Muscle of leg (tissue), 11 donors: Measurements from ENCODE around the gene SYNJ2. TPM values are rescaled to one million over a fixed set of nuclear protein-coding genes. Genes with fewer than 3 reads are reported as not detected.
A peak's percentile ranks its signal among the peaks of the same experiment; 100 is the strongest.

Source experiments
- DNase-seq: peaks from one replicate; pipeline ENCODE4 v3.0.0; 2013
- H3K27ac ChIP-seq: one replicate; pipeline ENCODE4 v1.5.1; 2013; ENCODE audit warnings: mild to moderate bottlenecking, low read length, control low read depth
- H3K27me3 ChIP-seq: one replicate; pipeline ENCODE4 v1.6.1; 2013; ENCODE audit warnings: low read length; ENCODE audit not compliant: control insufficient read depth, insufficient read depth
- H3K36me3 ChIP-seq: one replicate; pipeline ENCODE4 v1.6.1; 2013; ENCODE audit warnings: low read length; ENCODE audit not compliant: control insufficient read depth, insufficient read depth
- H3K4me1 ChIP-seq: one replicate; pipeline ENCODE4 v1.6.1; 2013; ENCODE audit warnings: low read length; ENCODE audit not compliant: control insufficient read depth, insufficient read depth
- H3K4me3 ChIP-seq: one replicate; pipeline ENCODE4 v1.5.1; 2013; ENCODE audit warnings: low read length, control low read depth
- H3K9me3 ChIP-seq: replicated peaks from 2 replicates; pipeline ENCODE4 v1.6.1; 2013; ENCODE audit warnings: low read depth, low read length; ENCODE audit not compliant: control insufficient read depth
- WGBS: methylation state at CpG from one replicate; pipeline ENCODE4 v1.1.5; 2013; ENCODE audit warnings: missing lambda C conversion rate; ENCODE audit not compliant: insufficient coverage; 5-methylcytosine and 5-hydroxymethylcytosine counted together
- polyA plus RNA-seq, 8 donors: library from polyadenylated mRNA; unstranded; fragments of 120-200 nt; gene quantifications; one replicate each; pipeline versions ENCODE4 v1.2.1 to v1.2.3, GENCODE V29; 2013; ENCODE audit warnings: inconsistent platforms in 1 of 8, low replicate concordance in 1 of 8; ENCODE audit not compliant: insufficient read length in 8 of 8, insufficient read depth in 1 of 8
- total RNA-seq: library from RNA; stranded (reverse); fragments of 120-200 nt; gene quantifications from one replicate; pipeline ENCODE4 v1.2.4, GENCODE V29; 2013

Gene SYNJ2
- total and polyA plus RNA-seq, 9 donors, result 7.7 to 11.3 (median 9.7) TPM

- WGBS, result no CpG with 5 or more reads among the region's 2 CpGs
- H3K27ac ChIP-seq, result no peak overlapping the region
- H3K4me1 ChIP-seq, result peaks cover 10% of the 10 kb centered on the region
- no peak for DNase-seq
- H3K4me3 ChIP-seq, result no peak overlapping the region
- H3K36me3 ChIP-seq, result peaks cover 14% of the 10 kb centered on the region
- no peaks in the 10 kb centered on the region for H3K27me3 ChIP-seq
- H3K9me3 ChIP-seq, result no peaks in the 10 kb centered on the region
These were observed 70.3 kb downstream of the SYNJ2 start for GRCh38 chr6:158051968-158052367.

GRCh38 chr6:158053377-158054313 is 72.0 kb downstream of the SYNJ2 start:
- no peak for DNase-seq
- WGBS, result 100% methylated on average over 2 of the region's 2 CpGs
- Histone ChIP-seq H3K27me3 (no peaks in the 10 kb centered on the region), H3K4me1 (peaks cover 19% of the 10 kb centered on the region), H3K4me3 (no peak overlapping the region), H3K9me3 (no peaks in the 10 kb centered on the region), H3K36me3 (peaks cover 14% of the 10 kb centered on the region), H3K27ac (no peak overlapping the region)

GRCh38 chr6:158056355-158056754 is 74.7 kb downstream of the SYNJ2 start:
- H3K27ac ChIP-seq, result no peak overlapping the region
- H3K4me1 ChIP-seq, result peaks cover 34% of the 10 kb centered on the region
- WGBS, result 91% methylated on average over 6 of the region's 9 CpGs
- DNase-seq, result no peak
- H3K36me3 ChIP-seq, result peaks cover 14% of the 10 kb centered on the region
- H3K4me3 ChIP-seq, result no peak overlapping the region
- H3K27me3 ChIP-seq, result no peaks in the 10 kb centered on the region
- no peaks in the 10 kb centered on the region for H3K9me3 ChIP-seq

- Histone ChIP-seq H3K27me3 (no peaks in the 10 kb centered on the region), H3K27ac (no peak overlapping the region), H3K36me3 (peaks cover 17% of the 10 kb centered on the region), H3K4me3 (no peak overlapping the region), H3K4me1 (peaks cover 38% of the 10 kb centered on the region), H3K9me3 (no peaks in the 10 kb centered on the region)
- WGBS, result 84% methylated on average over 2 of the region's 9 CpGs
- DNase-seq, result no peak
These were observed 75.1 kb downstream of the SYNJ2 start for GRCh38 chr6:158056804-158057203.

- no peak overlapping the region for H3K4me3 ChIP-seq
- H3K36me3 ChIP-seq, result peaks cover 17% of the 10 kb centered on the region
- H3K27me3 ChIP-seq, result no peaks in the 10 kb centered on the region
- no peaks in the 10 kb centered on the region for H3K9me3 ChIP-seq
- 79% methylated on average over 14 of the region's 21 CpGs for WGBS
- peaks cover 39% of the 10 kb centered on the region for H3K4me1 ChIP-seq
- H3K27ac ChIP-seq, result peak overlapping the region; percentile 85
- DNase-seq, result no peak
These were observed 75.7 kb downstream of the SYNJ2 start for GRCh38 chr6:158057213-158057987.

- H3K4me3 ChIP-seq, result no peak overlapping the region
- peaks cover 6% of the 10 kb centered on the region for H3K9me3 ChIP-seq
- no peaks in the 10 kb centered on the region for H3K27me3 ChIP-seq
- peaks cover 39% of the 10 kb centered on the region for H3K4me1 ChIP-seq
- peak; percentile 62 for DNase-seq
- H3K36me3 ChIP-seq, result peaks cover 21% of the 10 kb centered on the region
- H3K27ac ChIP-seq, result peak overlapping the region; percentile 85
- no CpG with 5 or more reads among the region's 1 CpG for WGBS
These were observed 76.5 kb downstream of the SYNJ2 start for GRCh38 chr6:158058171-158058651.

GRCh38 chr6:158059108-158059507 is 77.4 kb downstream of the SYNJ2 start:
- WGBS, result 89% methylated on average over 10 of the region's 13 CpGs
- no peaks in the 10 kb centered on the region for H3K27me3 ChIP-seq

GRCh38 chr6:158060455-158061360 is 79.0 kb downstream of the SYNJ2 start:
- peaks cover 39% of the 10 kb centered on the region for H3K4me1 ChIP-seq
- no peak overlapping the region for H3K4me3 ChIP-seq
- whole genome bisulfite sequencing, result 47% methylated on average over 7 of the region's 11 CpGs
- H3K27ac ChIP-seq, result peak overlapping the region; percentile 86
- no peaks in the 10 kb centered on the region for H3K27me3 ChIP-seq
- DNase-seq, result peak; percentile 97
- H3K9me3 ChIP-seq, result peaks cover 6% of the 10 kb centered on the region
- peaks cover 32% of the 10 kb centered on the region for H3K36me3 ChIP-seq

More at GRCh38 chr6:158059108-158059507, 77.4 kb downstream of the SYNJ2 start:
- Histone ChIP-seq H3K36me3 (peaks cover 27% of the 10 kb centered on the region), H3K4me3 (no peak overlapping the region), H3K27ac (no peak overlapping the region), H3K9me3 (peaks cover 6% of the 10 kb centered on the region), H3K4me1 (peaks cover 39% of the 10 kb centered on the region)
- no peak for DNase-seq

- peak overlapping the region; percentile 86 for H3K27ac ChIP-seq
- no peak overlapping the region for H3K4me3 ChIP-seq
- H3K27me3 ChIP-seq, result no peaks in the 10 kb centered on the region
- H3K9me3 ChIP-seq, result peaks cover 6% of the 10 kb centered on the region
- H3K36me3 ChIP-seq, result peaks cover 32% of the 10 kb centered on the region
- H3K4me1 ChIP-seq, result peaks cover 39% of the 10 kb centered on the region
- DNase-seq, result no peak
- 80% methylated on average over 5 of the region's 5 CpGs for WGBS
These were observed 79.7 kb downstream of the SYNJ2 start for GRCh38 chr6:158061361-158061708.
